Lower leg skin (tissue), 3 donors: ENCODE results near the gene ZMYND15.

Experiments used
- CTCF ChIP-seq, 3 donors: fragments of 450-650 bp; IDR thresholded peaks; one replicate each; pipeline ENCODE4 v1.5.1; 2016; ENCODE audit warnings: antibody characterized with exemption in 3 of 3, mild to moderate bottlenecking in 3 of 3, moderate library complexity in 2 of 3
- POLR2A ChIP-seq, 2 donors: fragments of 450-650 bp; IDR thresholded peaks; one replicate each; pipeline ENCODE4 v1.6.1; 2016 to 2017; ENCODE audit warnings: antibody characterized with exemption in 2 of 2, mild to moderate bottlenecking in 1 of 2, moderate library complexity in 1 of 2

GRCh38 chr17:4733073-4733531 lies 6.5 kb upstream of the ZMYND15 start:
- TF ChIP-seq CTCF (IDR thresholded peaks at IDR 0.05) (no peak), POLR2A (IDR thresholded peaks at IDR 0.05) (no peak)
